Measurements from ENCODE around the gene PDCD1.
"Not testable (repeated sequence)": the region's sequence is repeated elsewhere in the genome, so short reads cannot be mapped to it uniquely, and the experiment has no call there.

DNA sequence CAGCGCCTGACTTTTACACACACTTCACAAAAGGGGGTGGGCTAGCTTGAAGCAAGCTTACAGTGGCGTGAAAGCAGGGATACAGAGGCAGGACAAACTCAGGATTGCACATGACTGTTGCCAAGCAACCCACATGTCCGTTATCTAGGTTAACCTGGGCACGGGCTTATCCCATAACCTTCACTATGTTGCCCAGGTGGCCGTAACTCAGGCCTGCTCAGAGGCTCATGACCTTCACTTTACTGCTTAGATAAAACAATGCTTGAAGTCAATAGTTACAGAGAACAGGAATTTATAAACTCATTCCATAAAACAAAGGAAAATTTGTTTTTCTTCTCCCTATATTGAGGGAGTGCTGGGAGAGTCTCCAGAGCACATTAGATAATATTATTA lies 47.7 kb upstream of the PDCD1 start:
- not testable (repeated sequence) for TF ChIP-seq SP1 (IDR thresholded peaks at IDR 0.05); SUZ12 (IDR thresholded peaks at IDR 0.05); FOXM1 (IDR thresholded peaks at IDR 0.05; ENCODE audit: borderline replicate concordance); FOXK2 (IDR thresholded peaks at IDR 0.05); BHLHE40 (IDR thresholded peaks at IDR 0.05; ENCODE audit: borderline replicate concordance); ZNF384 (IDR thresholded peaks at IDR 0.05); HDGF (IDR thresholded peaks at IDR 0.05; ENCODE audit: borderline replicate concordance); TARDBP (IDR thresholded peaks at IDR 0.05); NFRKB (IDR thresholded peaks at IDR 0.05); L3MBTL2 (conservative IDR thresholded peaks at IDR 0.05); ARNT (IDR thresholded peaks at IDR 0.05); LEF1 (IDR thresholded peaks at IDR 0.05; ENCODE audit: borderline replicate concordance)

All from HEK293T (cell line).